Measurements from ENCODE around the gene CRELD2.

DNA sequence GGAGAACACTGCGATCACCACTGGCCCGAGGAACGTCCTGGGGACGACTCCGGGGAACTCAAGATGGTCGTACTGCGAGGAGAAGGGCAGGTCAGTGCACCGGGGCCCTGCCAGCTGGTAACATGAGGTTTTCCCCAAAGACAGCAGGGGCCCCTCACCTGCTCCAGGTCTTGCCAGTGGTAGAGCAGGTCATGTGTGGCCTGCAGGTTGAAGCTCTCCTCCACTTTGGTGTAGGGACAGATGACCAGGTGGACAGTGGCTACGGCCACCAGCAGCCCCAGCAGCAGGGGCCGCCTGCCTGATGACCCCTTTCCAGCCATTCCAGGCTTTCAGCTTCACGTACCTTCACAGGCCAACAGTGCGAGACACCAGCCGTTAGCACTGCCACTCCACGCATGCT, 5.0 kb upstream of the CRELD2 start:
- TF ChIP-seq BHLHE40 (IDR thresholded peaks at IDR 0.05; ENCODE audit: low read depth, low read length) (no peak), CTCF (conservative IDR thresholded peaks at IDR 0.05; ENCODE audit: low read depth, low read length) (no peak), MAFK (IDR thresholded peaks at IDR 0.05; ENCODE audit: low read depth, low read length) (no peak)

All from IMR-90 (cell line).